ENCODE data around the gene SF1. TPM values are rescaled to one million over a fixed set of nuclear protein-coding genes. Genes with fewer than 3 reads are reported as not detected.
A peak's percentile ranks its signal among the peaks of the same experiment; 100 is the strongest.

Gene SF1
- total RNA-seq, 6 donors from 2014 or later, result 231 to 625 (median 265) TPM

GRCh38 chr11:64792482-64792881 lies 14.1 kb upstream of the SF1 start:
- no peak overlapping the region for H3K4me3 ChIP-seq
- DNase-seq, result no peak
- H3K4me1 ChIP-seq, result peaks cover 0 to 25% (median 7%) of the 10 kb centered on the region in 4 donors
- H3K9me3 ChIP-seq, result no peaks in the 10 kb centered on the region
- TF ChIP-seq POLR2AphosphoS5 (IDR thresholded peaks at IDR 0.05) (no peak), POLR2A (IDR thresholded peaks at IDR 0.05) (no peak), CTCF (IDR thresholded peaks at IDR 0.05) (no peak), EP300 (IDR thresholded peaks at IDR 0.05) (no peak)
- peaks cover 0 to 71% (median 45%) of the 10 kb centered on the region in 4 donors for H3K36me3 ChIP-seq
- peak overlapping the region in 1 of 4 donors; percentile 65 for H3K27ac ChIP-seq
- H3K27me3 ChIP-seq, result no peaks in the 10 kb centered on the region
- no peak for ATAC-seq (ENCODE audit: low FRiP score in 2 of 2)
- WGBS, 2 donors, result 93 to 100% methylated on average over 4 of the region's 4 CpGs

GRCh38 chr11:64791781-64792291 lies 13.5 kb upstream of the SF1 start:
- H3K4me1 ChIP-seq, result peaks cover 0 to 23% (median 7%) of the 10 kb centered on the region in 4 donors
- DNase-seq, result peak in 1 of 2 donors; percentile 64
- no peak for ATAC-seq (ENCODE audit: low FRiP score in 2 of 2)
- H3K4me3 ChIP-seq, result no peak overlapping the region
- H3K36me3 ChIP-seq, result peaks cover 0 to 64% (median 39%) of the 10 kb centered on the region in 4 donors
- H3K9me3 ChIP-seq, result no peaks in the 10 kb centered on the region
- TF ChIP-seq CTCF (IDR thresholded peaks at IDR 0.05) (no peak), POLR2AphosphoS5 (IDR thresholded peaks at IDR 0.05) (no peak)
- H3K27me3 ChIP-seq, result no peaks in the 10 kb centered on the region
- WGBS, 2 donors, result 94 to 97% methylated on average over 8 to 9 of the region's 14 CpGs
- peak overlapping the region in 1 of 4 donors; percentile 65 for H3K27ac ChIP-seq

- no peak for DNase-seq
Measured at GRCh38 chr11:64790205-64791095, 12.1 kb upstream of the SF1 start.

GRCh38 chr11:64789331-64790204 lies 11.2 kb upstream of the SF1 start:
- Histone ChIP-seq H3K4me1 (peaks cover 0 to 15% (median 5%) of the 10 kb centered on the region in 4 donors), H3K27me3 (no peaks in the 10 kb centered on the region), H3K4me3 (no peak overlapping the region), H3K36me3 (peaks cover 0 to 48% (median 30%) of the 10 kb centered on the region in 4 donors), H3K9me3 (no peaks in the 10 kb centered on the region), H3K27ac (no peak overlapping the region)
- no peak for TF ChIP-seq CTCF (IDR thresholded peaks at IDR 0.05)
- DNase-seq (peak in 1 of 2 donors; percentile 39), ATAC-seq (ENCODE audit: low FRiP score in 2 of 2) (no peak)
- WGBS, 2 donors, result 82 to 93% methylated on average over 3 to 14 of the region's 15 CpGs

More at GRCh38 chr11:64790205-64791095, 12.1 kb upstream of the SF1 start:
- Histone ChIP-seq H3K27me3 (no peaks in the 10 kb centered on the region), H3K36me3 (peaks cover 0 to 52% (median 30%) of the 10 kb centered on the region in 4 donors), H3K4me3 (no peak overlapping the region), H3K9me3 (no peaks in the 10 kb centered on the region), H3K27ac (no peak overlapping the region), H3K4me1 (peaks cover 0 to 15% (median 5%) of the 10 kb centered on the region in 4 donors)
- WGBS, 2 donors, result 91 to 95% methylated on average over 16 to 25 of the region's 25 CpGs
- TF ChIP-seq CTCF (IDR thresholded peaks at IDR 0.05), result no peak
- TF ChIP-seq EP300 (IDR thresholded peaks at IDR 0.05), result no peak
- TF ChIP-seq POLR2AphosphoS5 (IDR thresholded peaks at IDR 0.05), result no peak
- no peak for TF ChIP-seq POLR2A (IDR thresholded peaks at IDR 0.05)
- ATAC-seq (ENCODE audit: low FRiP score in 2 of 2), result no peak

All from upper lobe of left lung (tissue), 6 donors.